GM23338 (cell line): ENCODE data around the gene WNT8B. TPM values are rescaled to one million over a fixed set of nuclear protein-coding genes. Genes with fewer than 3 reads are reported as not detected.

Source experiments
- ATAC-seq: fragments of 200-7000 bp; cut with Tn5 transposase; 3 replicates; pipeline ENCODE4 v1.9.1; 2020
- DNase-seq: peaks from one replicate; pipeline ENCODE4 v3.0.0-alpha.2; 2015; ENCODE audit warnings: low spot score
- H2AFZ ChIP-seq: fragments of 200-600 bp; sonication (generic); 2 replicates; pipeline ENCODE4 v1.8.0; 2016; ENCODE audit warnings: antibody characterized with exemption, mild to moderate bottlenecking, moderate library complexity
- H3F3A ChIP-seq: fragments of 200-600 bp; sonication (generic); replicated peaks from 2 replicates; pipeline ENCODE4 v1.8.0; 2017; ENCODE audit warnings: antibody characterized with exemption, mixed run types, low read depth
- H3K27ac ChIP-seq: fragments of 200-600 bp; sonication (generic); 2 replicates; pipeline ENCODE4 v1.6.1; 2016; ENCODE audit warnings: low read depth
- H3K27me3 ChIP-seq: fragments of 200-600 bp; sonication (generic); 2 replicates; pipeline ENCODE4 v1.8.0; 2016; ENCODE audit warnings: mild to moderate bottlenecking, mixed run types, moderate library complexity; ENCODE audit not compliant: insufficient read depth
- H3K36me3 ChIP-seq: fragments of 200-600 bp; sonication (generic); 2 replicates; pipeline ENCODE4 v1.8.0; 2016; ENCODE audit warnings: mild to moderate bottlenecking; ENCODE audit not compliant: insufficient read depth
- H3K4me1 ChIP-seq: fragments of 200-600 bp; sonication (generic); 2 replicates; pipeline ENCODE4 v1.8.0; 2016; ENCODE audit warnings: mild to moderate bottlenecking, moderate library complexity; ENCODE audit not compliant: insufficient read depth
- H3K4me2 ChIP-seq: fragments of 200-600 bp; sonication (generic); 2 replicates; pipeline ENCODE4 v1.7.1; 2017; ENCODE audit warnings: mixed run types
- H3K4me3 ChIP-seq: fragments of 200-600 bp; sonication (generic); 2 replicates; pipeline ENCODE4 v1.6.1; 2016; ENCODE audit warnings: mixed run types
- H3K79me2 ChIP-seq: fragments of 200-600 bp; sonication (generic); replicated peaks from 2 replicates; pipeline ENCODE4 v1.8.0; 2017; ENCODE audit warnings: mild to moderate bottlenecking; ENCODE audit not compliant: insufficient read depth
- H3K9me2 ChIP-seq: fragments of 200-600 bp; sonication (generic); 2 replicates; pipeline ENCODE4 v1.8.0; 2017; ENCODE audit not compliant: insufficient read depth
- H4K20me1 ChIP-seq: fragments of 200-600 bp; sonication (generic); replicated peaks from 2 replicates; pipeline ENCODE4 v1.8.0; 2017; ENCODE audit warnings: mild to moderate bottlenecking; ENCODE audit not compliant: insufficient read depth
- H3K27ac Mint-ChIP-seq: 2 replicates; pipeline ENCODE4 v1.8.0; 2020; ENCODE audit warnings: inconsistent platforms, mild to moderate bottlenecking, moderate library complexity, mixed read lengths
- H3K27me3 Mint-ChIP-seq: 3 replicates; pipeline ENCODE4 v1.8.0; 2022; ENCODE audit warnings: low read depth, mild to moderate bottlenecking, moderate library complexity, mixed read lengths, inconsistent platforms; ENCODE audit not compliant: insufficient read depth, poor library complexity
- H3K36me3 Mint-ChIP-seq: 3 replicates; pipeline ENCODE4 v1.8.0; 2021; ENCODE audit warnings: low read depth, mild to moderate bottlenecking, inconsistent platforms, moderate library complexity, mixed read lengths
- H3K4me1 Mint-ChIP-seq: 3 replicates; pipeline ENCODE4 v1.8.0; 2020; ENCODE audit warnings: mild to moderate bottlenecking, inconsistent platforms, mixed read lengths
- H3K4me3 Mint-ChIP-seq: 3 replicates; pipeline ENCODE4 v1.8.0; 2021; ENCODE audit warnings: moderate library complexity, mild to moderate bottlenecking, inconsistent platforms, mixed read lengths
- H3K9me3 Mint-ChIP-seq: 3 replicates; pipeline ENCODE4 v1.8.0; 2020; ENCODE audit warnings: moderate library complexity, mild to moderate bottlenecking, inconsistent platforms, mixed read lengths
- CTCF ChIP-seq, 2 experiments: fragments of 200-600 bp in 1 of 2; sonication (generic) in 1 of 2; conservative IDR thresholded peaks; 2 replicates each; pipeline versions ENCODE4 v1.5.1 to v1.6.1; 2016 to 2017; ENCODE audit warnings: antibody characterized with exemption in 2 of 2, low read depth in 2 of 2, mild to moderate bottlenecking in 2 of 2, moderate library complexity in 1 of 2
- NANOG ChIP-seq: IDR thresholded peaks from 2 replicates; pipeline ENCODE4 v1.6.1; 2016; ENCODE audit warnings: antibody characterized with exemption, borderline replicate concordance
- POLR2AphosphoS5 ChIP-seq: IDR thresholded peaks from 2 replicates; pipeline ENCODE4 v1.6.1; 2016; ENCODE audit warnings: antibody characterized with exemption, low read depth
- ZNF114 ChIP-seq: fragments of 250-450 bp; sonication (Bioruptor Pico); IDR thresholded peaks from 2 replicates; pipeline ENCODE4 v1.5.0; 2020; ENCODE audit warnings: mild to moderate bottlenecking, moderate library complexity
- polyA plus RNA-seq: library from polyadenylated mRNA; unstranded; fragments of >200 nt; fragmentation: Nextera tagmentation; extraction: Ambion mirVana; gene quantifications from 2 replicates; pipeline ENCODE4 v1.2.1, GENCODE V29; 2016
- total RNA-seq: library from RNA; depleted of rRNA; stranded (reverse); fragments of >200 nt; shearing (Covaris generic); gene quantifications from 2 replicates; pipeline ENCODE4 v1.2.3, GENCODE V29; 2014

Gene WNT8B
- total and polyA plus RNA-seq, 2 experiments from 2014 or later: 0.74 to 1.3 TPM

- peaks cover 21% of the 10 kb centered on the region for H3K27me3 Mint-ChIP-seq
- Histone ChIP-seq H3K9me2 (no peaks in the 10 kb centered on the region), H3K36me3 (no peaks in the 10 kb centered on the region), H2AFZ (no peak overlapping the region), H3K4me3 (no peak overlapping the region), H3K27ac (no peak overlapping the region), H3F3A (0 out of 2 replicates have a peak, but pooled peaks cover 4% of the 10 kb centered on the region), H3K27me3 (peaks cover 22% of the 10 kb centered on the region), H3K4me2 (no peak overlapping the region), H3K4me1 (peaks cover 5% of the 10 kb centered on the region; the same call in 1 of the 2 replicates), H3K79me2 (no peaks in the 10 kb centered on the region), H4K20me1 (no peaks in the 10 kb centered on the region; the same call in 1 of the 2 replicates)
- no peaks in the 10 kb centered on the region; the same call in 2 of the 3 replicates for H3K4me1 Mint-ChIP-seq
- no peak for TF ChIP-seq NANOG
- TF ChIP-seq POLR2AphosphoS5: no peak
- no peak for TF ChIP-seq ZNF114 (CRISPR knock-in tag)
- peak; percentile 47 to 59 for TF ChIP-seq CTCF (conservative IDR thresholded peaks at IDR 0.05; ENCODE audit: low read depth in 2 of 2)
- ATAC-seq: peak; percentile 15
- peak; percentile 64 for DNase-seq
- H3K4me3 Mint-ChIP-seq: no peak overlapping the region
- no peaks in the 10 kb centered on the region for H3K9me3 Mint-ChIP-seq
- H3K27ac Mint-ChIP-seq: no peak overlapping the region
- no peaks in the 10 kb centered on the region for H3K36me3 Mint-ChIP-seq
Observed at GRCh38 chr10:100516847-100517246, 54.0 kb downstream of the WNT8B start.

GRCh38 chr10:100518761-100519241 lies 56.0 kb downstream of the WNT8B start:
- no peaks in the 10 kb centered on the region for H3K79me2 ChIP-seq
- H3F3A ChIP-seq: 0 out of 2 replicates have a peak, but pooled peaks cover 4% of the 10 kb centered on the region
- no peaks in the 10 kb centered on the region for H3K9me2 ChIP-seq
- H3K4me3 ChIP-seq: peak overlapping the region; percentile 74
- peaks cover 22% of the 10 kb centered on the region for H3K27me3 ChIP-seq
- H4K20me1 ChIP-seq: no peaks in the 10 kb centered on the region; the same call in 1 of the 2 replicates
- ATAC-seq (peak; percentile 58), DNase-seq (peak; percentile 87)
- Mint-ChIP-seq H3K4me1 (no peaks in the 10 kb centered on the region; the same call in 2 of the 3 replicates), H3K27me3 (peaks cover 21% of the 10 kb centered on the region), H3K36me3 (0 out of 3 replicates have a peak, but pooled peaks cover 5% of the 10 kb centered on the region), H3K27ac (no peak overlapping the region), H3K4me3 (peak overlapping the region; percentile 89), H3K9me3 (no peaks in the 10 kb centered on the region)
- no peak overlapping the region; the same call in 1 of the 2 replicates for H2AFZ ChIP-seq
- TF ChIP-seq CTCF (conservative IDR thresholded peaks at IDR 0.05; ENCODE audit: low read depth in 2 of 2): peak; percentile 82 to 85
- no peak for TF ChIP-seq NANOG
- peak overlapping the region; percentile 94 for H3K4me2 ChIP-seq
- peaks cover 5% of the 10 kb centered on the region; the same call in 1 of the 2 replicates for H3K4me1 ChIP-seq
- no peaks in the 10 kb centered on the region for H3K36me3 ChIP-seq
- H3K27ac ChIP-seq: no peak overlapping the region
